Subcutaneous adipose tissue (tissue), 4 donors: Measurements from ENCODE around the gene ZFAND2B. TPM values are rescaled to one million over a fixed set of nuclear protein-coding genes. Genes with fewer than 3 reads are reported as not detected.

ENCODE experiments used
- CTCF ChIP-seq: fragments of 450-650 bp; IDR thresholded peaks from one replicate; pipeline ENCODE4 v1.5.1; 2016; ENCODE audit warnings: low read depth, mild to moderate bottlenecking, control low read depth, antibody characterized with exemption, moderate library complexity
- total RNA-seq, 4 donors: library from RNA; depleted of rRNA; stranded (reverse); fragments of >200 nt; gene quantifications; one replicate each; pipeline ENCODE4 v1.1.0, GENCODE V29; 2016

ZFAND2B gene
- total RNA-seq, 4 donors from 2014 or later = 28.0 to 60.3 (median 43.7) TPM

GRCh38 chr2:219230059-219230540 lies 23.5 kb downstream of the ZFAND2B start:
- TF ChIP-seq CTCF = no peak

- no peak for TF ChIP-seq CTCF
Observed at GRCh38 chr2:219234331-219234730, 27.7 kb downstream of the ZFAND2B start.

GRCh38 chr2:219243291-219243761 lies 36.7 kb downstream of the ZFAND2B start:
- no peak for TF ChIP-seq CTCF

- no peak for TF ChIP-seq CTCF
Observed at GRCh38 chr2:219244789-219245147, 38.2 kb downstream of the ZFAND2B start.

GRCh38 chr2:219245148-219245898 lies 38.7 kb downstream of the ZFAND2B start, which contains the start of the genes GLB1L and STK16:
GLB1L (minus strand) TSS chr2:219245444; CDS start chr2:219243573, 1,871 bp downstream.
STK16 (plus strand) TSS chr2:219245479; CDS start chr2:219246000, 521 bp downstream.
- TF ChIP-seq CTCF = no peak

- TF ChIP-seq CTCF = no peak
Observed at GRCh38 chr2:219245899-219246230, 39.3 kb downstream of the ZFAND2B start.

- no peak for TF ChIP-seq CTCF
Observed at GRCh38 chr2:219246559-219246958, 40.0 kb downstream of the ZFAND2B start.
